AG10803 (cell line): ENCODE data around the gene GSTT4.

Source experiments
- DNase-seq: peaks from one replicate; pipeline ENCODE4 v3.0.0; 2010; ENCODE audit warnings: low read depth
- H3K4me3 ChIP-seq: 2 replicates; pipeline ENCODE4 v1.5.1; 2011; ENCODE audit warnings: mild to moderate bottlenecking, low read length, control low read depth
- CTCF ChIP-seq: conservative IDR thresholded peaks from 2 replicates; pipeline ENCODE4 v1.5.1; 2011; ENCODE audit warnings: mild to moderate bottlenecking, low read length, control low read depth, inconsistent platforms

GSTT4 gene

GRCh38 chr22:24033731-24034130, 28.5 kb upstream of the GSTT4 start:
- TF ChIP-seq CTCF, result no peak
- DNase-seq, result no peak
- H3K4me3 ChIP-seq, result no peak overlapping the region

DNA sequence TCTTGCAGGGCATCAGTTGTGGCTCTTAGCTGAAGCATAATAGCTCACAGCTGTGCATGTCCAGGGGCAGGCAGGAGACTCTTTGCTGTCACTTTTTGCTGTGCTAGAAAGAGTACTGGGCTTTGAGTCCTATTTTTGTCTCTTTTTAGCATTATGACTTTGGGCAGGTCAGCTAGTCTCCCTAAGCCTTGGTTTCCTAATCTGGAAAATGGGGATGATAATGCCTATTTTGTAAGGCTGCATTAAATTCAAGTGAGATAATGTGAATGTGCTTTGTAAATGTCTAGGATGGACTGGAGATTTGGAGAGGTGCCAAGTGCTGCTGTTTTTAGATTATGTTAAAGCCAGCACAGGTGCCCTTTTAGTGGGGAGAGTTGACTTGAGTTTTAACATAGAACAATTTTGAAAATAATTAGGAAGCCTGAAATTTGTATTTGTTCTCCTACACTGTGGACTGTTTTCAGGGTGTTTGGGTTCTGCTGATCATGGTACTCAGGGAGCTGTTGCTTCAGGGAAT, 25.0 kb upstream of the GSTT4 start:
- TF ChIP-seq CTCF, result no peak
- no peak overlapping the region for H3K4me3 ChIP-seq
- DNase-seq, result no peak

DNA sequence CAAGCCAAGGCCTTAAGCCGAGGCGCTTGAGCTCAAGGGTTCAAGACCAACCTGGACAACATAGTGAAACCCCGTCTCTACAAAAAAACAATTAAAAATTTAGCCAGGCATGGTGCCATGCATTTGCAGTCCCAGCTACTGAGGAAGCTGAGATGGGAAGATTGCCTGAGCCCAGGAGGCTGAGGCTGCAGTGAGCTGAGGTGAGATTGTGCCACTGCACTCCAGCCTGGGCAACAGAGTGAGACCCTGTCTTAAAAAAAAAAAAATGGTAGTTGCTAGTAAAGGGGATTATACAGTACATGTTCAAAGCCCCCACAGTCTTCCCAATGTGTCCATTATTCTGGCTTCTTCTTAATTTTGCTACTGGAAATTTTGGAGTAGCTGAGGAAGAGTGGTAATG, 24.1 kb upstream of the GSTT4 start:
- no peak overlapping the region for H3K4me3 ChIP-seq
- no peak for DNase-seq
- TF ChIP-seq CTCF, result no peak

- no peak for DNase-seq
- no peak for TF ChIP-seq CTCF
Observed at GRCh38 chr22:24028533-24028932, 23.3 kb upstream of the GSTT4 start.

GRCh38 chr22:24027991-24028390, 22.7 kb upstream of the GSTT4 start:
- DNase-seq, result no peak
- H3K4me3 ChIP-seq, result no peak overlapping the region
- no peak for TF ChIP-seq CTCF

More at GRCh38 chr22:24028533-24028932, 23.3 kb upstream of the GSTT4 start:
- H3K4me3 ChIP-seq, result no peak overlapping the region

- no peak for DNase-seq
- no peak overlapping the region for H3K4me3 ChIP-seq
- TF ChIP-seq CTCF, result no peak
Observed at GRCh38 chr22:24027389-24027975, 22.2 kb upstream of the GSTT4 start.

DNA sequence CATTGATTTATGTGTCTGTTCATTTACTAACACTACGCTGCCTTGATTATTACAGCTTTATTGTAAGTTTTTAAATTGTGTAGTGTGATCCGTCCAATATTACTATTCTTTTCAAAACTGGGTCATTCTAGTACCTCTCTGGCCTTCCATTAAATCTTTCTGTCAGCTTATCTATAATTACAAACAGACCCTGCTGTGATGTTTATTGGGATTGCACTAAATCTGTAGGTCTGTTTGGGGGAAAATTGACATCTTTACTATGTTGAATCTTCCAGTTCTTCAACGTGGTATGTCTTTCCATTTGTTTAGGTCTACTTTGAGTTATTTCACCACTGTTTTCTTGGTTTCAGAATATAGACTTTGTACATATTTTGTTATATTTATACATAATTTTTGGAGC, 21.5 kb upstream of the GSTT4 start:
- H3K4me3 ChIP-seq, result no peak overlapping the region
- DNase-seq, result no peak
- TF ChIP-seq CTCF, result no peak
